Fibroblast of lung (primary cell): ENCODE measurements around the gene HNRNPM. TPM values are rescaled to one million over a fixed set of nuclear protein-coding genes. Genes with fewer than 3 reads are reported as not detected.

ENCODE experiments used
- DNase-seq, 2 donors: peaks; one replicate each; pipeline versions ENCODE4 v3.0.0 to v3.0.0-alpha.2; 2010; ENCODE audit warnings: low read depth in 2 of 2
- H2AFZ ChIP-seq: 2 replicates; pipeline ENCODE4 v1.5.1; 2012; ENCODE audit warnings: low read length, control low read depth, inconsistent platforms
- H3K27ac ChIP-seq: 2 replicates; pipeline ENCODE4 v1.5.1; 2011; ENCODE audit warnings: low read length, control low read depth; ENCODE audit not compliant: insufficient read depth
- H3K27me3 ChIP-seq: 2 replicates; pipeline ENCODE4 v1.5.1; 2011; ENCODE audit warnings: mild to moderate bottlenecking, low read length; ENCODE audit not compliant: control insufficient read depth, insufficient read depth
- H3K36me3 ChIP-seq: 2 replicates; pipeline ENCODE4 v1.5.1; 2011; ENCODE audit warnings: low read length; ENCODE audit not compliant: control insufficient read depth, insufficient read depth
- H3K4me1 ChIP-seq: 2 replicates; pipeline ENCODE4 v1.5.1; 2011; ENCODE audit warnings: low read length; ENCODE audit not compliant: control insufficient read depth, insufficient read depth; ENCODE audit errors: extremely low read depth
- H3K4me2 ChIP-seq: 2 replicates; pipeline ENCODE4 v1.5.1; 2011; ENCODE audit warnings: low read length, control low read depth; ENCODE audit not compliant: insufficient read depth; ENCODE audit errors: extremely low read depth
- H3K4me3 ChIP-seq, 4 experiments: fragments of 200-600 bp in 1 of 4; sonication (generic) in 1 of 4; replicated peaks in 1 of 4; 2 replicates each; pipeline ENCODE4 v1.5.1; 2011 to 2016; ENCODE audit warnings: low read length in 4 of 4, low read depth in 3 of 4, mild to moderate bottlenecking in 3 of 4, control low read depth in 2 of 4, inconsistent platforms in 1 of 4, mixed read lengths in 1 of 4; ENCODE audit not compliant: insufficient read depth in 1 of 4; ENCODE audit errors: control extremely low read depth in 1 of 4
- H3K79me2 ChIP-seq: 2 replicates; pipeline ENCODE4 v1.5.1; 2012; ENCODE audit warnings: mild to moderate bottlenecking, low read length, inconsistent platforms; ENCODE audit not compliant: control insufficient read depth, insufficient read depth
- H3K9ac ChIP-seq: 2 replicates; pipeline ENCODE4 v1.5.1; 2011; ENCODE audit warnings: mild to moderate bottlenecking, low read length, control low read depth; ENCODE audit not compliant: insufficient read depth
- H3K9me3 ChIP-seq: 2 replicates; pipeline ENCODE4 v1.5.1; 2012; ENCODE audit warnings: low read depth, low read length; ENCODE audit not compliant: control insufficient read depth, insufficient read depth
- H4K20me1 ChIP-seq: 2 replicates; pipeline ENCODE4 v1.5.1; 2011; ENCODE audit warnings: low read length; ENCODE audit not compliant: control insufficient read depth, insufficient read depth; ENCODE audit errors: extremely low read depth
- CTCF ChIP-seq, 2 donors: IDR thresholded peaks in 1 of 2; conservative IDR thresholded peaks in 1 of 2; 1 replicate in 1 of 2; 2 replicates in 1 of 2; pipeline ENCODE4 v1.5.1; 2011 to 2012; ENCODE audit warnings: low read length in 2 of 2, control low read depth in 1 of 2, inconsistent platforms in 1 of 2, low read depth in 1 of 2, mild to moderate bottlenecking in 1 of 2
- EZH2 ChIP-seq: IDR thresholded peaks from 2 replicates; pipeline ENCODE4 v1.5.1; 2012; ENCODE audit warnings: low read length, control low read depth, mild to moderate bottlenecking; ENCODE audit errors: missing control alignments
- polyA plus RNA-seq, 2 donors: library from polyadenylated mRNA; depleted of rRNA in 1 of 2; stranded (reverse) in 1 of 2; unstranded in 1 of 2; fragments of >200 nt; gene quantifications; 2 replicates each; pipeline ENCODE4 v1.2.1, GENCODE V29; 2011 to 2012; ENCODE audit warnings: missing spikeins in 1 of 2
- total RNA-seq: library from RNA; depleted of rRNA; stranded (reverse); fragments of >200 nt; gene quantifications from 2 replicates; pipeline ENCODE4 v1.2.1, GENCODE V29; 2014

The HNRNPM gene
- total and polyA plus RNA-seq, 2 donors (not counting 1 experiment from before 2014, with no cell fraction given) = 51.5 to 104 TPM

GRCh38 chr19:8490395-8490760 lies 45.6 kb downstream of the HNRNPM start:
- Histone ChIP-seq H3K27ac (no peak overlapping the region), H3K27me3 (no peaks in the 10 kb centered on the region), H3K4me3 (no peak overlapping the region), H3K36me3 (peaks cover 25% of the 10 kb centered on the region), H4K20me1 (no peaks in the 10 kb centered on the region), H3K4me2 (no peak overlapping the region), H3K4me1 (no peaks in the 10 kb centered on the region), H3K9ac (no peak overlapping the region), H3K9me3 (no peaks in the 10 kb centered on the region), H2AFZ (no peak overlapping the region), H3K79me2 (no peaks in the 10 kb centered on the region)
- TF ChIP-seq CTCF (conservative IDR thresholded peaks at IDR 0.05 in 1 of 2, IDR thresholded peaks at IDR 0.05 in 1 of 2; ENCODE audit: low read depth in 1 of 2, low read length in 2 of 2) = no peak
- TF ChIP-seq EZH2 = no peak
- DNase-seq = no peak

- H3K4me1 ChIP-seq = no peaks in the 10 kb centered on the region
- no peak for TF ChIP-seq CTCF (conservative IDR thresholded peaks at IDR 0.05 in 1 of 2, IDR thresholded peaks at IDR 0.05 in 1 of 2; ENCODE audit: low read depth in 1 of 2, low read length in 2 of 2)
- TF ChIP-seq EZH2 = no peak
- DNase-seq = no peak
These were observed 46.1 kb downstream of the HNRNPM start for GRCh38 chr19:8490873-8491272.

GRCh38 chr19:8491574-8491973 lies 46.8 kb downstream of the HNRNPM start:
- Histone ChIP-seq H3K9me3 (no peaks in the 10 kb centered on the region), H3K27ac (no peak overlapping the region), H3K4me3 (no peak overlapping the region), H3K9ac (no peak overlapping the region), H3K4me1 (no peaks in the 10 kb centered on the region), H4K20me1 (no peaks in the 10 kb centered on the region), H3K4me2 (no peak overlapping the region), H3K27me3 (no peaks in the 10 kb centered on the region), H2AFZ (no peak overlapping the region), H3K79me2 (no peaks in the 10 kb centered on the region), H3K36me3 (peaks cover 16% of the 10 kb centered on the region)
- no peak for DNase-seq
- TF ChIP-seq EZH2 (no peak), CTCF (conservative IDR thresholded peaks at IDR 0.05 in 1 of 2, IDR thresholded peaks at IDR 0.05 in 1 of 2; ENCODE audit: low read depth in 1 of 2, low read length in 2 of 2) (no peak)

More at GRCh38 chr19:8490873-8491272, 46.1 kb downstream of the HNRNPM start:
- H3K4me2 ChIP-seq = no peak overlapping the region
- H3K27me3 ChIP-seq = no peaks in the 10 kb centered on the region
- H3K79me2 ChIP-seq = no peaks in the 10 kb centered on the region
- H2AFZ ChIP-seq = no peak overlapping the region
- no peaks in the 10 kb centered on the region for H3K9me3 ChIP-seq
- no peak overlapping the region for H3K4me3 ChIP-seq
- H3K9ac ChIP-seq = no peak overlapping the region
- H3K27ac ChIP-seq = no peak overlapping the region
- no peaks in the 10 kb centered on the region for H4K20me1 ChIP-seq
- peaks cover 20% of the 10 kb centered on the region for H3K36me3 ChIP-seq
